GM13977 (cell line): Measurements from ENCODE around the gene TMEM30A.

Experiments
- DNase-seq: peaks from one replicate; pipeline ENCODE4 v3.0.0; 2012; ENCODE audit warnings: low spot score
- in situ Hi-C: fragments of 300-500 bp; cut with MboI; formaldehyde crosslinking; loops from one replicate; pipeline ENCODE4 v1.12.0; 2022; ENCODE audit warnings: low sequenced_read_pairs, low pct_unique_long_range_greater_than_20kb, mixed read lengths, inconsistent platforms; ENCODE audit not compliant: unreplicated experiment
- TF ChIP-seq, protein P1 (sequence below): IDR thresholded peaks from 2 replicates; pipeline ENCODE4 v1.5.1; 2012; ENCODE audit warnings: mild to moderate bottlenecking, control low read depth; ENCODE audit not compliant: insufficient read depth; ENCODE audit errors: extremely low read depth, missing control alignments

The TMEM30A gene

DNA sequence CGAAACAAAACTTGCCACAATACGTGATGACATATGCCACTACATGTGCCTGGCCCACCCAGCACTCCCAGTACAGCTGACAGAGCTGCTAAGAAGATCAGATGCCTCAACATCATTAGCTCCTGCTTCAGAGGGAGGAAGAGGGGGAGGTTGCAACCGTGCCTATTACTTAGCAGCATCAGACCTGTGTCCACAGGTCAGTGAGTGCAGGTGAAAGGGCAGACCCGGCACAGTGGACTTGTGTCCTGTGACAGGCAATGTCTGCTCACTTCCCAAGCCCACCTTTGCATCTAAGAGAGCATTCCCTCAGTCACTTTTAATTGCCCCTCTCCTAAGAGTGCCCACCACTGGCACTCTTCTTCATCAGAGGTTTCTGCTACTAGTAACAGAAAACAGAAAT lies 69.3 kb downstream of the TMEM30A start:
- in situ Hi-C loops: loop anchor here (10.0 to 25.0 kb wide), 3 partner anchors 803 to 1470 kb away; no protein-coding TSS in a partner anchor
- DNase-seq: no peak
- TF ChIP-seq, protein P1, sequence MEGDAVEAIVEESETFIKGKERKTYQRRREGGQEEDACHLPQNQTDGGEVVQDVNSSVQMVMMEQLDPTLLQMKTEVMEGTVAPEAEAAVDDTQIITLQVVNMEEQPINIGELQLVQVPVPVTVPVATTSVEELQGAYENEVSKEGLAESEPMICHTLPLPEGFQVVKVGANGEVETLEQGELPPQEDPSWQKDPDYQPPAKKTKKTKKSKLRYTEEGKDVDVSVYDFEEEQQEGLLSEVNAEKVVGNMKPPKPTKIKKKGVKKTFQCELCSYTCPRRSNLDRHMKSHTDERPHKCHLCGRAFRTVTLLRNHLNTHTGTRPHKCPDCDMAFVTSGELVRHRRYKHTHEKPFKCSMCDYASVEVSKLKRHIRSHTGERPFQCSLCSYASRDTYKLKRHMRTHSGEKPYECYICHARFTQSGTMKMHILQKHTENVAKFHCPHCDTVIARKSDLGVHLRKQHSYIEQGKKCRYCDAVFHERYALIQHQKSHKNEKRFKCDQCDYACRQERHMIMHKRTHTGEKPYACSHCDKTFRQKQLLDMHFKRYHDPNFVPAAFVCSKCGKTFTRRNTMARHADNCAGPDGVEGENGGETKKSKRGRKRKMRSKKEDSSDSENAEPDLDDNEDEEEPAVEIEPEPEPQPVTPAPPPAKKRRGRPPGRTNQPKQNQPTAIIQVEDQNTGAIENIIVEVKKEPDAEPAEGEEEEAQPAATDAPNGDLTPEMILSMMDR: no peak

DNA sequence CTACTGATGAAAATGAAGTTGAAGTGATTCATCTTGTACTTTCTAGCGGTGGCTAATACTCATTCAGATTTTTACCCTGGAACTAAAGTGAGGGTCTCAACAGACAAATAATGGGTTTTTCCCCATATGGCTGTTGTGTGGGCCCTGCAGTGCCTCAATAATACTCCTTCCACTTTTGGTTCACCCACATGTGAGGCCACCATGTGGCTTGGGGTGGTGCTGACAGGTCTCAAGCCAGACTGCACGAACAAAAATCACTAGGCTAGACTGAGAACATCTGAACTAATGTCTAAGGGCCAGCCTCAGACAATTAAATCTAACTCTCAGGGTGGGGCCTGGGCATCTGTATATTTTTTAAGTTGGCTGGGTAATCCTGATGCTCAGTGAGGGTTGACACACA lies 70.9 kb downstream of the TMEM30A start:
- peak; percentile 12 for DNase-seq
- TF ChIP-seq, protein P1: peak; percentile 19
- in situ Hi-C loops: loop anchor here (10.0 to 25.0 kb wide), 3 partner anchors 801 to 1469 kb away; no protein-coding TSS in a partner anchor

DNA sequence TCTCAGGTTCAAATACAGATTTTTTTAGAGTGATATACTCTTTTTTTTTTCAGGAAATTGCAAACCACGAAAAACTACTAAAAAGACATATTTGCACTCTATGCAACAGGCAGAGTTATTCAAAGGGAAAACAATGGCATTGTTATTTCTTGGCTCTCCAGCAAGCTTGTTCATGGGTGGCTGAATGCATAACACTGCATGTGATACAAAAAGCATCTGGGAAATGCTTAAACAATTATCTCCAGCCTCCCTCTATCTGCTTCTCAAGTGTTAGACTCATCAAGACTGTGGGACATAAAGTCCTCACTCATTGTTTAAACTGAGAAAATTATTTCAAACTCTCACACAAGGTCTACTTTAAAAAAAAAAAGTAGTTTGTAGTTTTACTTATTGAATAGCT lies 71.5 kb downstream of the TMEM30A start:
- TF ChIP-seq, protein P1: no peak
- in situ Hi-C loops: loop anchor here (10.0 to 25.0 kb wide), 3 partner anchors 801 to 1468 kb away; no protein-coding TSS in a partner anchor
- DNase-seq: no peak

DNA sequence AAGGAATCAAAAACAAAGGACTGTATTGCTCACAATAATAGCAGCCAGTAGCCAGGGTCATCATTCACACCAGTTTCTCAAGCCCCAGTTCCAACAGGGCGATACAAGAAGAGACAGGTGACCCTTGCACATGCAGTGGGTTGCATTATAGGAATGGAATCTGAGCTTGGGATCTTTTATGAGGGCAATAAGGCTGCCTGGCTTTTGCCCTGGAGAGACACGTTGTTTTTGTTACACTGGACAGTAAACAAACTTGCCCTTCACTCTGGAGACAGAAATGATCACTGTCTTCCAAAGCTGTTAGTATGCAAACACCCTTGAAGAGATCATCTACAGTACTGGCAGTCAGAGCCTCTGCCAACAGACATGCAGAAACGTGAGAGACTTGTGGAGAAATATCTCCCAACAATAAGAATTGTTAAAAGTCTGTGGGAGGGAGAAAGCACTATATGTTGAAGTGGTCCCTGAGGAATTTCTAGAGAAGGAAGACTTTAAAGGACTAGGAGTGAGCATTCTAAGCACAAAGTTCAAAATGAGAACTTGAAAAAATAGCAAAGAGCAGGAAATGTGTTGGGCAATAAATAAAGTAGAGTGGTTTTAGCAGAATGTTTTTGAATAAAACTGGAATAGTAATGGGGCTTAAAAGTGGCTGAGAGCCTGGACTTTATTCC lies 72.5 kb downstream of the TMEM30A start:
- no peak for DNase-seq
- TF ChIP-seq, protein P1: no peak
- in situ Hi-C loops: loop anchor here (10.0 to 25.0 kb wide), 3 partner anchors 800 to 1467 kb away; no protein-coding TSS in a partner anchor

DNA sequence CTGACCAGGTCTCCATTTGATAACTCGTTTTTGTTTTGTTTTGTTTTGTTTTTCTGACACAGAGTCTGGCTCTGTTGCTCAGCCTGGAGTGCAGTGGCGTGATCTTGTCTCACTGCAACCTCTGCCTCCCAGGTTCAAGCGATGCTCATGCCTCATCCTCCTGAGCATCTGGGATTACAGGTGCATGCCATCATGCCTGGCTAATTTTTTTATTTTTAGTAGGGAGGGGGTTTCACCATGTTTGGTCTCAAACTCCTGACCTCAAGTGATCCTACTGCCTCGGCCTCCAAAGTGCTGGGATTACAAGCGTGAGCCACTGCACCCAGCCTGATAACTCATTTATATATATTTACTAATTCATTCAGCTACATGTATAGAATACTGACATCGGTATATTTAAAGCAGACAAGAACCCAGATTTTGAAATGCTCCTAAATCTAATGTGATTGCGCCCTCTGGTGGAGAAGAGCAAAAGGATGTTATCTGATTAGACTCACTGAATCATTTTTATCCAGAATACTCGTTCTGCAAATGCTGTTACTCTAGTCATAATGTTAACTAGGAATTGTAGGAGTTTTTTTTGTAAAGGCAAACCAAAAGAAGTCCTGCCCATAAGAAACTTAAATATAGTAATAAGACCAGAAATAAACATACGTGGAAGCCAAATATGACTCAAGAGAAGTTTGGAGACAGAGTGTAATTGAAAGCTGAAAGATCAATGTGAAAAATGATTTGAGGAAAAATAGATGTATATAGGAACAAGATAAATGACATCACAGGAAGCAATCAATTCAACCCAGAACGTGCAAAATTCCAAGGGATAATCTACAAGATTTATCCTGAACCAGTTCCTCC lies 73.5 kb downstream of the TMEM30A start:
- DNase-seq: peak; percentile 52
- TF ChIP-seq, protein P1: peak; percentile 77
- in situ Hi-C loops: loop anchor here (10.0 to 25.0 kb wide), 3 partner anchors 799 to 1466 kb away; no protein-coding TSS in a partner anchor

DNA sequence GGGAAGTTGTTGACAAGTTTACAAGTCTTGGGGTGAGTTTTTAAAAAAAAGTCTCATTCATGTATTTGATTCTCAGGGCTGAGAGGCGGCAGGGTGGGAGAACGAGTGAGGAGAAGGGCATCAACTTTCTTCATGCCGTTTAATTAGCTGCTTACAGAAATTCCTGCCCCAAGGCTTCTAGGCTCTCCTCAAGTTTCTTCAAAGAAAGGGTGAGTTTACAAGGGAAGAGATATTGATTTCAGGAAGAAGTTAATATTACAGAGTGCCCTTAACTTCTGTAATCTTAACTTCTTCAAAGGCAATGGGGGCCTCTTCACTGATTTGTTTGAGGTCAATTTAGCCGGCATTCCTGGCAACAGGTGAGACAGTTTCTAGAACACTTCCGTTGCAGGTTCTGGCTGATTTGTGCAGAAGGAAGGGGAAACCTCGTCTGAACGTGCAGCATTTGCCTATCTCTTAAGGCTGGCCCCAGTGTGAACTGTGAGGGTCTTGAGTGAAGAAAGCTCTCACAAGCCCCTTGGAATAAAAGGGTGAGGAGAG lies 75.3 kb downstream of the TMEM30A start:
- TF ChIP-seq, protein P1: no peak
- DNase-seq: no peak
- in situ Hi-C loops: loop anchor here (25.0 kb wide), 2 partner anchors 797 to 1122 kb away; no protein-coding TSS in a partner anchor
